PC-9 (cell line): Measurements from ENCODE around the gene CIITA. TPM values are rescaled to one million over a fixed set of nuclear protein-coding genes. Genes with fewer than 3 reads are reported as not detected.

ENCODE experiments used
- BruUV-seq: library from RNA; stranded (reverse); fragments of 400-500 nt; replicated peaks from 2 replicates; lab custom pipeline; 2021; lab: Mats Ljungman, UMichigan
- CTCF ChIA-PET: fragments of 300-600 bp; sonication (Branson Sonifier 250); formaldehyde crosslinking; loops from one replicate; lab custom pipeline; 2022; ENCODE audit warnings: antibody characterized with exemption; lab: Charles Lee
- POLR2A ChIA-PET: fragments of 300-600 bp; sonication (Branson Sonifier 250); formaldehyde crosslinking; loops from one replicate; lab custom pipeline; 2022; ENCODE audit warnings: antibody characterized with exemption; ENCODE audit not compliant: unreplicated experiment; lab: Charles Lee
- DNase-seq, 2 experiments: peaks; one replicate each; pipeline versions ENCODE4 v3.0.0 to v3.0.0-alpha.2; 2015 to 2022; ENCODE audit warnings: mixed read lengths in 1 of 2
- H2AFZ ChIP-seq: fragments of 200-600 bp; sonication (generic); 2 replicates; pipeline ENCODE4 v1.8.1; 2017; ENCODE audit warnings: antibody characterized with exemption
- H3F3A ChIP-seq: fragments of 200-600 bp; sonication (generic); 2 replicates; pipeline ENCODE4 v1.8.1; 2017; ENCODE audit warnings: antibody characterized with exemption, mild to moderate bottlenecking, low read depth; ENCODE audit not compliant: insufficient read depth
- H3K27ac ChIP-seq: fragments of 200-600 bp; sonication (generic); 2 replicates; pipeline ENCODE4 v1.6.1; 2016; ENCODE audit warnings: mixed run types
- H3K27me3 ChIP-seq: fragments of 200-600 bp; sonication (generic); 2 replicates; pipeline ENCODE4 v1.6.1; 2016; ENCODE audit warnings: low read depth, mixed run types; ENCODE audit not compliant: insufficient read depth
- H3K36me3 ChIP-seq: fragments of 200-600 bp; sonication (generic); 2 replicates; pipeline ENCODE4 v1.6.1; 2016; ENCODE audit warnings: low read depth, mixed run types
- H3K4me1 ChIP-seq: fragments of 200-600 bp; sonication (generic); replicated peaks from 2 replicates; pipeline ENCODE4 v1.6.1; 2016; ENCODE audit warnings: mixed run types; ENCODE audit not compliant: insufficient read depth
- H3K4me2 ChIP-seq: fragments of 200-600 bp; sonication (generic); 2 replicates; pipeline ENCODE4 v1.6.1; 2017; ENCODE audit warnings: mixed run types
- H3K4me3 ChIP-seq: fragments of 200-600 bp; sonication (generic); 2 replicates; pipeline ENCODE4 v1.6.1; 2016; ENCODE audit warnings: mixed run types
- H3K79me2 ChIP-seq: fragments of 200-600 bp; sonication (generic); 2 replicates; pipeline ENCODE4 v1.6.1; 2017; ENCODE audit warnings: low read depth, mixed run types
- H3K9me2 ChIP-seq: fragments of 200-600 bp; sonication (generic); 2 replicates; pipeline ENCODE4 v1.8.1; 2017; ENCODE audit warnings: mild to moderate bottlenecking; ENCODE audit not compliant: insufficient read depth
- H3K9me3 ChIP-seq: fragments of 200-600 bp; sonication (generic); 2 replicates; pipeline ENCODE4 v1.8.1; 2016; ENCODE audit warnings: low read depth; ENCODE audit not compliant: insufficient read depth
- H4K20me1 ChIP-seq: fragments of 200-600 bp; sonication (generic); 2 replicates; pipeline ENCODE4 v1.8.1; 2017; ENCODE audit not compliant: insufficient read depth
- CTCF ChIP-seq: fragments of 200-600 bp; sonication (generic); conservative IDR thresholded peaks from 2 replicates; pipeline ENCODE4 v1.6.1; 2017; ENCODE audit warnings: mixed run types, antibody characterized with exemption, mild to moderate bottlenecking, moderate library complexity
- EZH2 ChIP-seq: fragments of 200-600 bp; sonication (generic); IDR thresholded peaks from 2 replicates; pipeline ENCODE4 v1.8.0; 2017; ENCODE audit warnings: antibody characterized with exemption, low read depth
- intact Hi-C: fragments of 100-400 bp; cut with micrococcal nuclease; formaldehyde crosslinking; loops from one replicate; pipeline ENCODE4 v1.10.0; 2022; ENCODE audit not compliant: unreplicated experiment
- total RNA-seq: library from RNA; stranded (reverse); gene quantifications from 2 replicates; pipeline ENCODE4 v1.2.3, GENCODE V29; 2021

Gene CIITA
- total RNA-seq, 1 experiment from 2014 or later: 1.7 TPM

- no peak overlapping the region for H3K27ac ChIP-seq
- H2AFZ ChIP-seq: no peak overlapping the region
- 0 out of 2 replicates have a peak, but pooled peaks cover under 1% of the 10 kb centered on the region for H3K79me2 ChIP-seq
- H4K20me1 ChIP-seq: peaks cover 23% of the 10 kb centered on the region; the same call in 1 of the 2 replicates
- BruUV-seq: no TSS peak
- H3F3A ChIP-seq: no peaks in the 10 kb centered on the region
- no peaks in the 10 kb centered on the region for H3K4me1 ChIP-seq
- TF ChIP-seq CTCF (no peak), EZH2 (no peak)
- ChIA-PET POLR2A (interaction anchor here (0.6 kb wide), 1 partner anchor 644 kb away, joined by 3 read pairs; no protein-coding TSS in a partner anchor), CTCF (no interaction called here)
- no peak overlapping the region for H3K4me3 ChIP-seq
- no peaks in the 10 kb centered on the region for H3K9me3 ChIP-seq
- no peak for DNase-seq
- no peak overlapping the region for H3K4me2 ChIP-seq
- peaks cover 5% of the 10 kb centered on the region; the same call in 1 of the 2 replicates for H3K36me3 ChIP-seq
- H3K27me3 ChIP-seq: no peaks in the 10 kb centered on the region
- intact Hi-C loops: no loop called here
- no peaks in the 10 kb centered on the region for H3K9me2 ChIP-seq
These were observed 53.1 kb downstream of the CIITA start for GRCh38 chr16:10929853-10930754.

- Histone ChIP-seq H3K27ac (no peak overlapping the region), H4K20me1 (peaks cover 23% of the 10 kb centered on the region; the same call in 1 of the 2 replicates), H3K4me3 (no peak overlapping the region), H3K4me2 (no peak overlapping the region), H3K9me3 (no peaks in the 10 kb centered on the region), H3K27me3 (no peaks in the 10 kb centered on the region), H3K4me1 (no peaks in the 10 kb centered on the region), H3F3A (no peaks in the 10 kb centered on the region), H3K79me2 (0 out of 2 replicates have a peak, but pooled peaks cover 3% of the 10 kb centered on the region), H2AFZ (no peak overlapping the region), H3K36me3 (peaks cover 5% of the 10 kb centered on the region; the same call in 1 of the 2 replicates), H3K9me2 (no peaks in the 10 kb centered on the region)
- no peak for DNase-seq
- intact Hi-C loops: no loop called here
- CTCF ChIA-PET: no interaction called here
- POLR2A ChIA-PET: interaction anchor here (0.6 kb wide), 1 partner anchor 644 kb away, joined by 3 read pairs; no protein-coding TSS in a partner anchor
- no peak for TF ChIP-seq EZH2
- TF ChIP-seq CTCF: no peak
- BruUV-seq: no TSS peak
These were observed 53.7 kb downstream of the CIITA start for GRCh38 chr16:10930755-10931093.

DNA sequence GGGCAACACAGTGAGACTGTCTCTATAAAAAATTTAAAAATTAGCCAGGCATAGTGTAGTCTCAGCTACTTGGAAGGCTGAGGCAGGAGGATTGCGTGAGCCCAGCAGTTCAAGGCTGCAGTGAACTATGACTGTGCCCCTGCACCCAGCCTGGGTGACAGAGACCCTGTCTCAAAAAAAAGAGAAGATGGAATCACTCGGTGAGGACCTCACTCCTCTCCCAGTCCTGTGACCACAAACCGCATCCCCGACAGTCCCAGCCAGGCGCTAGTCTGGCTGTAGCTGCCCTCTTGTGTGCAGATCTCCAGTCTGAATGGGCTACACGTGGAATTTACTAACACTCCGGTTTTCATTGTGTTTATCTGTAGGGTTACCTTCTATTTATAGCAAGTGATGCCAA, 54.1 kb downstream of the CIITA start:
- Histone ChIP-seq H3K4me3 (no peak overlapping the region), H3K36me3 (peaks cover 5% of the 10 kb centered on the region; the same call in 1 of the 2 replicates), H3K4me1 (no peaks in the 10 kb centered on the region), H4K20me1 (peaks cover 23% of the 10 kb centered on the region; the same call in 1 of the 2 replicates), H3K4me2 (no peak overlapping the region), H2AFZ (no peak overlapping the region), H3K27ac (no peak overlapping the region), H3K27me3 (no peaks in the 10 kb centered on the region), H3F3A (no peaks in the 10 kb centered on the region), H3K9me2 (no peaks in the 10 kb centered on the region), H3K79me2 (0 out of 2 replicates have a peak, but pooled peaks cover 7% of the 10 kb centered on the region), H3K9me3 (no peaks in the 10 kb centered on the region)
- no TSS peak for BruUV-seq
- TF ChIP-seq CTCF (no peak), EZH2 (no peak)
- ChIA-PET CTCF (no interaction called here), POLR2A (no interaction called here)
- intact Hi-C loops: no loop called here
- no peak for DNase-seq
